IPS-15b (cell line): Measurements from ENCODE around the gene GRIP2.

Source experiments
- H3K27me3 ChIP-seq: one replicate; pipeline ENCODE4 v1.6.1; 2013; ENCODE audit warnings: low read length; ENCODE audit not compliant: control insufficient read depth, insufficient read depth
- H3K36me3 ChIP-seq: one replicate; pipeline ENCODE4 v1.6.1; 2013; ENCODE audit warnings: low read length; ENCODE audit not compliant: control insufficient read depth, insufficient read depth
- H3K4me1 ChIP-seq: one replicate; pipeline ENCODE4 v1.6.1; 2013; ENCODE audit warnings: mild to moderate bottlenecking, low read length; ENCODE audit not compliant: control insufficient read depth, insufficient read depth
- H3K4me3 ChIP-seq: one replicate; pipeline ENCODE4 v1.5.1; 2013; ENCODE audit warnings: low read depth, low read length
- H3K9ac ChIP-seq: one replicate; pipeline ENCODE4 v1.6.1; 2013; ENCODE audit warnings: low read depth, mild to moderate bottlenecking, low read length
- H3K9me3 ChIP-seq: one replicate; pipeline ENCODE4 v1.6.1; 2013; ENCODE audit warnings: mild to moderate bottlenecking, low read length; ENCODE audit not compliant: control insufficient read depth, insufficient read depth

GRIP2 gene

GRCh38 chr3:14536055-14536815, 3.9 kb downstream of the GRIP2 start:
- Histone ChIP-seq H3K4me3 (no peak overlapping the region), H3K27me3 (no peaks in the 10 kb centered on the region), H3K4me1 (peaks cover 18% of the 10 kb centered on the region), H3K36me3 (no peaks in the 10 kb centered on the region), H3K9ac (no peak overlapping the region), H3K9me3 (no peaks in the 10 kb centered on the region)

- Histone ChIP-seq H3K9ac (no peak overlapping the region), H3K9me3 (no peaks in the 10 kb centered on the region), H3K4me3 (no peak overlapping the region), H3K36me3 (no peaks in the 10 kb centered on the region), H3K4me1 (peaks cover 18% of the 10 kb centered on the region), H3K27me3 (no peaks in the 10 kb centered on the region)
Measured at GRCh38 chr3:14535616-14536015, 4.5 kb downstream of the GRIP2 start.

DNA sequence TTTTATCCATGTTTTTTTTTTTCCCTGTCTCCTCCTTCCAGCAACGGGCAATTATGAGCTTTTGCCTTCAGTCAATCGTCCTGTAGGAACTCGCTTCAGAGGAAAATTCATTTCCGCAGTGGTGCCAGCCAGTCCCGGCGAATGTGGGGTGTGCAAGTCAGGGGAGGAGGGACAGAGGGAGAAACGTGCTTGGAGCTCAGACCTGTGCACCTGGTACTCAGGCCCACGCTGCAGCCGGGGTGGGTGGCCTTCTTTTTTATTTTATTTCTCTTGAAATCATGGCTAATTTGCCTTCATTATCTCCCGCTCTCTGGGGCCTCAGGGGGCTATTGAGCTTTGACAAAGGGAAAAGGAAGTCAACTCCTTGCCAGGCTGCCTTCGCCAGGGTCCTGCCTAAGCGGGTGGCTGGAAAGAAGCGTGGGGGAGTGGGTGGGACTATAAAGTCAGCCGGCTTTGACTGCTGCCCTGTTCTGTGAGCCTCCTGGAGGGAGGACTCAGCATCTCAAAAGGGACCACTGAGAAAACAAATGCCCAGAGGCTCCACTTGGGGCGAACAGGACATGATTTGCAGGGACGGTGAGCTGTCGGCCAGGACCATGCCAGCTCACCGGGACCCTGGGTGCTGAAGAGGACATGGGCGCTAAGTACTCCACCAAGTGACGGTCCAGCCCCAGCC, 5.5 kb downstream of the GRIP2 start:
- H3K4me3 ChIP-seq: no peak overlapping the region

DNA sequence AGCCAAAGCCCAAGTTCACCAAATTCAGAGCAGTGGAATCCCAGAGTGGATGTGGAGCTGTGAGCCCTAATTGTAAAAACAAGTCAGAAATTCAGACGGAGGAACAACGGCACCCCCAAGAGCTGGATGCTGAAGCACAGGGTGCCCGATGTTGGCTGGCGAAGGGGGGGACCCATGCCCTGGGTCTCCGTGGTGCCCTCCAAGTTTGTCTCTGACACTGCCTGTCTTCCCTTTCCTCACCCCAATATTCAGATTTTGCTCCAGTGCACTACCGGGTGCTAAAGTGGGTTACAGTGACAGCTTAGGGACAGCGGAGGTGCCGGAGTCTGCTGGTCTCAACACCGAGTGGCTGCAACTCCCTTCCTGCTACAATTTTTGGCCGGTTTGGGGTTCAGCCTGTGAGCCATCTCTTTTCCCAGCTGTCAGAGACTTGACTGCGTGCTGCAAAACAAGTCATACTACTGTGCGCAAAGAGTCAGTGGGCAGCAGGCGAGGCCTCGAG, 6.6 kb downstream of the GRIP2 start:
- Histone ChIP-seq H3K36me3 (no peaks in the 10 kb centered on the region), H3K4me3 (no peak overlapping the region), H3K9ac (peak overlapping the region; percentile 1), H3K27me3 (no peaks in the 10 kb centered on the region), H3K9me3 (no peaks in the 10 kb centered on the region), H3K4me1 (peaks cover 18% of the 10 kb centered on the region)

More for the DNA sequence above, 5.5 kb downstream of the GRIP2 start:
- no peaks in the 10 kb centered on the region for H3K36me3 ChIP-seq
- H3K9me3 ChIP-seq: no peaks in the 10 kb centered on the region
- H3K9ac ChIP-seq: no peak overlapping the region
- H3K4me1 ChIP-seq: peaks cover 18% of the 10 kb centered on the region
- H3K27me3 ChIP-seq: no peaks in the 10 kb centered on the region

DNA sequence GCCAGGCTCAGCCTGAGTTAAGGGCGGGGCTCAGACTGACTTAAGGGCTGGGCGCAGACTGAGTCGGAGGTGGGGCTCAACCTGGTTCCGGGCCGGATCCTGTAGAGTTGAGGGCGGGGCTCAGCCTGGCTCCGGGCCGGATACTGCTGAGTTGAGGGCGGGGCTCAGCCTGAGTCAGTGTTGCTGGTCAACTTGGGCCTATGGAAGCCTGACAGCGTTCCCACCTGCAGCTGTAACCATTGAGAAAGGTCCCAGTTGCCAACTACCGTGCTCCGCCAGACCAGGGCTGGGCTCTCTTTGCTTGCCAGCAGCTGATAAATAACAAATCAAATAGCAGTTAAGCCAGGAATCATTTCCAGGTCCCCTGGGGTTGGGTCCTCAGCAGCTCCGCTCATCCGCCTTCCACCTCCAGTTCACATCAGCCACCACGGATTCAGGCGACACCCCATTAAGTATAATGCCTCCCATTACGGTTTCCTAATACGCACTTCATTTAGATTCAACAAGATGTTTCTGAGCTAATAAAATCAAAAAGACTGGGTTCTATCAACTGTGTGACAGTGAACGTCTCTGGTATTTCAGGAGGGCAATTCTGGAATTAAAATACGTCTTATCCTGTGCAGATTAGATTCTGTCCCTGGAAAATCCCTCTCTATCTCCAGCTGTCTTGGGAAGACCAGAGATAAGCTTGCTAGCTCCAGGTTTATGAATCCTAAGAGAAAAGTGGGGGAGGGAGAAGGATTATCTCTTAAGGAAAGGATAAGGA, 7.3 kb downstream of the GRIP2 start:
- no peaks in the 10 kb centered on the region for H3K27me3 ChIP-seq
- no peak overlapping the region for H3K9ac ChIP-seq
- H3K4me1 ChIP-seq: peaks cover 18% of the 10 kb centered on the region
- H3K36me3 ChIP-seq: no peaks in the 10 kb centered on the region
- H3K9me3 ChIP-seq: no peaks in the 10 kb centered on the region
- no peak overlapping the region for H3K4me3 ChIP-seq

- no peaks in the 10 kb centered on the region for H3K36me3 ChIP-seq
- H3K9ac ChIP-seq: no peak overlapping the region
- H3K4me1 ChIP-seq: peaks cover 18% of the 10 kb centered on the region
- H3K9me3 ChIP-seq: no peaks in the 10 kb centered on the region
- no peaks in the 10 kb centered on the region for H3K27me3 ChIP-seq
- no peak overlapping the region for H3K4me3 ChIP-seq
Measured at GRCh38 chr3:14531856-14532395, 8.2 kb downstream of the GRIP2 start.

DNA sequence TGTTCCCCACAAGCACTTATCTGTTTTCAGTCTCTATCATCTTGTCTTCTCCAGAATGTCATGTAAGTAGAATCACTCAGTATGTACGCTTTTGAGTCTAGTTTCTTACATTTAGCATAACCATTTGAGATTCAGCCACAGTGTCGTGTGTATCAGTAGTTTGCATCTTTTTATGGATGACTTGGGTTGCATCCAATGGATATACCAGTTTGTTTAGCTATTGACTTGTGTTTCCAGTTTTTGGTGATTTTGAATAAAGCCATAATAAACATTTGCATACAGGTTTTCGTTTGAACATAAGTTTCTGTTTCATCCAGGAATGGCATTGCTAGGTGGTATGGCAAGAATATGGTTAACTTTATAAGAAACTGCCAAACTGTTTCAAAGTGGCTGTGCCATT, 12.1 kb downstream of the GRIP2 start:
- H3K4me1 ChIP-seq: peaks cover 9% of the 10 kb centered on the region
- no peaks in the 10 kb centered on the region for H3K27me3 ChIP-seq

DNA sequence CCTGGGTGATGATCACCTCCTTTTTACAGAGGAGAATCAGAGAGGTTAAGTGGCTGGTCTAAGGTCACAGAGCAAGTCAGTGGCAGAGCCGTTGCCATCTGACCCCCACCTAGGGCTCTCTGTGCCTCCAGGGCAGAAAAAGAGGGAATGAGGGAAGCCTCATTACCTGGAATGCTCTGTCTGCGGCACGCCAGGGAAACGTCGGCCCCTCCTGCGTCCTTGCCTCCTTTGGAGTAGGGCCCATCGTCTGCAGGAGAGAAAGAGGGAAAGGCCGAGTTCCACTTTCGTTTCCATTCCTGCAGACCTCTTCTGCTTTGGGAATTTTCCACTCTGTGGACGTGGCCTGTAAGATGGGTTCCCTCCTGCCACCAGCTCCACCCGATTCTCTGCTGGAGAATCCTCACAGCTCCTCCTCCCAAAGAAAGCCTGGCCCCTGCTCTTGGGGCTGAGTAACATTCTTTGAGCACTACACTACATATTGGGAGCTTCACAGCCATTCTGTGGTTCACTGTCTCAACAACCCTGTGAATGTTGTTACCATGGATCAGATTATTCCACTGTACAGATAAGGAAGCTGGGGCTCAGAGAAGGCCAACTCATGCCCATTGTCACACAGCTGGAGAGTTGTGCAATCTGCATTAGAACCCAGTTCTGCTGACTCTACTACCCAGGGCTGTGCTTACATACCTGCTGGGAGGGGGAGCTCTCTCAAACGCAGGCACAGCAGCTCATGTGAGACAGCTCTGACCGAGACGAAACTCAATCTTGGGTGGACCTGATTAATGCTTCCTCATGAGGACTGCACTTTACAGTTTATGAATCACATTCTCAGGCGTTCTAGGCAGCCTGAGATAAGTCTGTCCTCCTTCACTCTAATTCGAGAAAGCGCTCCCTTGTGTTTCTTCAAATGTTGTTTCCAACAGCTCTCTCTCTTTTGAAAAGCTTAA, 14.2 kb downstream of the GRIP2 start:
- Histone ChIP-seq H3K4me1 (peaks cover 2% of the 10 kb centered on the region), H3K27me3 (no peaks in the 10 kb centered on the region), H3K9ac (no peak overlapping the region), H3K4me3 (no peak overlapping the region), H3K36me3 (peaks cover 4% of the 10 kb centered on the region), H3K9me3 (no peaks in the 10 kb centered on the region)

More for the DNA sequence above, 12.1 kb downstream of the GRIP2 start:
- H3K4me3 ChIP-seq: no peak overlapping the region
- no peaks in the 10 kb centered on the region for H3K9me3 ChIP-seq
- no peak overlapping the region for H3K9ac ChIP-seq
- peaks cover 4% of the 10 kb centered on the region for H3K36me3 ChIP-seq

GRCh38 chr3:14524920-14525660, 15.1 kb downstream of the GRIP2 start:
- Histone ChIP-seq H3K4me1 (peaks cover 2% of the 10 kb centered on the region), H3K36me3 (peaks cover 4% of the 10 kb centered on the region), H3K4me3 (no peak overlapping the region), H3K27me3 (no peaks in the 10 kb centered on the region), H3K9me3 (no peaks in the 10 kb centered on the region), H3K9ac (no peak overlapping the region)

GRCh38 chr3:14524311-14524711, 15.8 kb downstream of the GRIP2 start:
- Histone ChIP-seq H3K36me3 (peaks cover 4% of the 10 kb centered on the region), H3K4me1 (peaks cover 2% of the 10 kb centered on the region), H3K27me3 (no peaks in the 10 kb centered on the region), H3K9me3 (no peaks in the 10 kb centered on the region), H3K9ac (no peak overlapping the region), H3K4me3 (no peak overlapping the region)
